SW 1271 (cell line): ENCODE results near the gene DHX30.

Experiments
- DNase-seq, 2 experiments: peaks; one replicate each; lab custom pipeline; 2025; lab: John Stamatoyannopoulos, UW

Gene DHX30

DNA sequence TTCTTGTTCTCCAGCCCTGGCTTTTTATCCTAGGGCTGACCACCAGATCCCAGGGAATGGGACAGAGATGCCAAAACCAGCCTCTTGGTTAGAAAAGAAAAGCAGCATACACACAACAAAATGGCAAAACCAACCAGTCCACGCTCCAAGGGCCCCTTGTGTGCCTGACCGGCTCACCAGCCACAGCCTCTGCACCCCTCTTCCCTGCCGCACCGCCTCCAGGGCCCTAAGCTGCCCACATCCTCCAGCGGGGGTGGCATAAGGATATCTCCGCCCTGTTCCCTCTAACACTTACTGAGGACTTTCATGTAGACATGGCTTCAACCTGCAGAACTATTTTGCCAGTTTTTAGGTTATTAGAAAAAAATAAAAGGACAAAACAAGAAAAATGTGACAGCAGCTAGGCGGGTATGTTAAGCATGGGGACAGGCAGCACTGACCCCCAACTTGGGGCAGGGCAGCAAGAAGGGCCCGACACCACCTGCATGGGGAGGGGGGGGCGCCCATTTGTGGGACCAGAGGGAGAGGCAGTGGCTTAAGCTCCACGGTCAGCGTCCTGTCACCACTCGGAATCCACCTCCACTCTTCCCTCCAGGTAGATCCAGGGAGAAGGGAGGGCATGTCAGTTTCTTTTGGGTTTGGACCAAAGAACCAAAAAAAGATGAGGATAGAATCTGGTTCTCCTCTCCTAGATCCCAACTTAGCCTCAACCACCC lies 49.1 kb downstream of the DHX30 start:
- no peak for DNase-seq

DNA sequence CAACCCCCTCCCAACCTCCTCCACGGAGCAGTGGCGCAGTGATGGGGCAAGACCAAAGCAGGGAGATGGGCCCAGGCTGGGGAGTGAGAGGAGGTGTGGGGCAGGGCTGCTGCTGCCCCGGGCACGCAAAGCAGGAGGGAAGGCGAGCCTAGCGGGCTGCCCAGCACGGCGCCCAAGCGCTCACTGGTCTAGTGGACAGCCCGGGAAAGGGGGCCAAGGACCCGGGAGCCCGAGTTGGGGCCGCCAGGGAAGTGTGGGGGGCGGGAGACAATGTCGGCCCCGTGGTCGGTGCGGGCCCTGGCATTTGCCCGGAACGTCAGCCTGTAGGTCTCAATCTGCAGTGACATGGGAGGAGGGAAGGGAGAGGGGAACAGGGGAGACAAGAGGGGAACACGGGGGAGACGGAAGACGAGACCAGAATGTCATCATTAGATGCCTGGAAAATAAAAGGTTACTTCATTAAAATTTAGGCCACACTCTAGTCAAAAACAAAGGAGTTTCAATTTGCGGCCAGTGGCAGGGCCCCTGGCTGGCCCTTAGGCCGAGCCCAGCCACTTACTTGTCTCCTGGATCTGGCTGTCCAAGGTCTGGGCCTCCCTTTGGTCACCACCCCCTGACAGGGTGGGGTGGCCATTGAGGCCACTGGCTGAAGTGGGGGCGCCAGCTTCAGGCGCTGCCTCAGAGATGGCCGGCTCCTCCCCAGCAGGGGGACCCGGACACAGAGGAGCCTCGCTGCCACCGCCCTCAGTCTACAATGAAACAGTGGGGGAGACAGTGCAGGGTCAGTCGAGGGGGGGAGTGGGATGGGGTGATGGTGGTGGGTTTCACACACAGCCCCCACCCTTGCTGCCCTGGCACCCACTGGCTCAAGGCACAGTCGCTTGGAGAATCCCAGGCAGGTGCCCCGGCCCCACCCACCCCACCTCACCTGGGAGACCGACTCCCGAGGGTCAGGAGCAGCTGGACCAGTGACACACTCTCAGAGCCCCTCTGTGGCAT lies 50.0 kb downstream of the DHX30 start:
- no peak for DNase-seq

DNA sequence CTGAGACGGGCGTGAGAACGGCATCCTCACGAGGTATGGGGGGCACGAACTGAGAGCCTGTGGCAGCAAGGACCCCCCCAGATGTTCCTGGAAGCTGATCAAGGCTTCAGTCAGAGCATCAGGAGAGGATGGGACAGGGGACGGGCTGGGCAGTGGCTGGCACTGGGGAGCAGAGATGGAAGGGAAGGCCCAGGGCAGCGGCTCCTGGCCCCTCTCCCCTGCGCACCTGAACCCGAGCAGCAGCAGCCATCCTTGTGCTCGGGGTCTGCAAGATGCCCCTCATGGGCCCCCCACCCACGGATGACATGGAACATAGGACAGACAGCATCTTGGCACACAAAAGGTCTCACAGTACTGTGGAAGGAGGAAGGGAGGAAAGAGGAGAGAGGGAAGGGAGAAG lies 51.3 kb downstream of the DHX30 start:
- no peak for DNase-seq

DNA sequence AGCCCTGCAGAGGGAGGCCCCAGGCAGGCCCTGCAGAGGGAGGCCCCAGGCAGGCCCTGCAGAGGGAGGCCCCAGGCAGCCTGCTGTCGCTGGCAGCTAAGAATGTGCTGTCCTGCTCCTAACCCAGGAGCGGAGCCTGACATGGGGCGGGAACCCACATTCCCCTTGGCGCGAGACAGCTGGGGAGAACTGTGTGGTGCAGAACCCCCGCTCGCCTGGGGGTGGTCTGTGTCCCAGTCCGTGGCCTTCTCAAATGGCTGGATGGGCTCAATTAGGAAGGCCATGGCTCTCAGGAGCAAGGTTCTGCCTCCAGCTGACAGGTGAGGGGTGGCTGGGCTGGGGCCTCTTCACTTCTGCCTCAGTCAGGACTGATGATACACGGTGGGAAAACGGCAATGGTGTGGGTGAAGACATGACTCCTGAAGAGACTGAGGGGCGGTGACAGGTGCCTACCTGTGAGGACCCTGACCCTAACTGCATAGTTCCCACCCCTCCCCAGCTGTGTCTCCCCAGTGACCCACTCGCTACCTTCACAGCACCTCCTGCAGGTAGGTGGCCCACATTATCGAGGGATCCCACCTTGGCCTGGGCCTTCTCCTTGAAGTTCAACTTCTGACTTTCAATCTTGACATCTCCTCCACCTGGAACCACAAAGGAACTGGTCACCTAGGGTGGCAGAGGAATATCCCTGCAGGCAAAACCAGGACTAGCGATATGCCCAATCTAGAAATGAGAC lies 52.0 kb downstream of the DHX30 start:
- DNase-seq, result no peak

DNA sequence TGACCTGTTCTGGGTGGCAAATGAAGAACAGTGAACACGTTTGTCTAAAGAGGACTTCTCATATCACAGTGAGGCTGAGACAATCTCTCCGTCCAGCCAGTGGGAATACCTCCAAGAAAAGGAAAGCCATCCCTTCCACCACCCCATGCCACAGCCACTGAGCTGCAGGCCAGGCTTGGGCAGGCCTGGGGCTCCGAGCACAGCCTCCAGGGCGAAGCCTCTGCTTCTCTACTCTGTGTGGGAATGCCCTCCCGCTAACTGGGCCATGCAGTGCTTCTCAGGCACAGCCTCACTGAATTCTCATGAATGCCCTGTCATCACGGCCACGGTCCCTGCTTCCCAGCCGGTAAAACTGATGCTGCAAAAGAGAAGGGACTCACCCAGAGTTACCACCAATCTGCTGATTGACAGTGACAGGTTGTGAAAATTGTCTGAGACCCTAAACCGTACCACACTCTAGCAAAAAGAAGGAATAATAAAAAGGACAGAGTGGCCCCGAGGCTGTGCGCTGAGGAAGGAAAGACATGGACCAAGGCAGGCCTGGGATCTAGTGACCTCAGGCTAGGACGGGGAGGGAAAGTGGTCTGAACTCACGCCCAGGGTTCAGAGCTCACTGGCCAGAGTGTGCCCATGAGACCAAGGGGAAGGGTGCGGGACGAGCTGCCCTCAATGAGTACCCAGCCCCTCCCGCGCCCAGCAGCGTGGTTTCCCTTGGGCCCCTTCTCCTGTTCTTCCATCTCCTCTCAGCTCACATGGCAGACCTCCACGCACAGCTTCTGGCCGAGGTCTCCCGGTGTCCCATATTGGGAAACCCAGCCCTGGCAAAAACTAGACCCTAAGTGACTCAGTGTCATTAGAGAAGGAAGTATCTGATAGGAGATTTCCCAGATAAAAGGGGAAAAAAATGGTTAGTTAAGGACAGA lies 52.8 kb downstream of the DHX30 start:
- no peak for DNase-seq

DNA sequence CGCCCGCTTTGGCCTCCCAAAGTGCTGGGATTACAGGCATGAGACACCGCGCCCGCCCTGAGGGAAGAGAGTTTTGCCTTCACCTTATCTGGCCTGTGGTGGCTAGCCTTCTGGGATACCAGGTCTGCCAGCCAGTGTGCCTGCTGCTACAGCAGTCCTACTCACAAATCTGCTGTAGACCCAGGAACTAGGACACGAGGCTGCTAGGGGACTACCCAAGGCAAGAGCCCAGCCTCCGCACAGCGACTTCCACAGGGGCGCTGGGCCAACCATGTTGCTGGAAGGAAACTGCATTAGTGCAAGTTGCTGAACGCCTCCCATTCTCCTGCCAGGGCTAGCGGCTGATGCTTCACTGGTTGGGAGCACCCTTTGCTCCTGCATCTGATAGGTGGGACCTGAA lies 53.7 kb downstream of the DHX30 start:
- DNase-seq, result no peak

DNA sequence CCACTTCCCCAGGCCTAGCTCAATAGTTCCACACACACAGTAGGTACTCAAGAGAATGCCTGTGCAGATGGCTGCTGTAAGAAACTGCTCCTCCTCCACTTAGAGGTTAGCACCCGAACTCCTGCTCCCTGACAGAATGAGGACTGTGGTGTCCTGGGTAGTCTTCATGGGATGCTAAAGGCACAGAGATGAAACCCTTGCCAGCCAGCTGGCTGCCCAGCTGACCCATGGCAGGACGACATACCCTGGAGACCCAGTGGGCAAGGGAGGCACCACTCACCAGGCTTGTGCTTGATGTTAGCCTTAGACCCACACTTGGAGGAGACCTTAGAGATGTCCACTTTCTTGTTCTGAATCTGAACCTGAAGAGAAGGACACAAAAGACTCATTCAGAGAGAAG lies 54.2 kb downstream of the DHX30 start:
- no peak for DNase-seq

DNA sequence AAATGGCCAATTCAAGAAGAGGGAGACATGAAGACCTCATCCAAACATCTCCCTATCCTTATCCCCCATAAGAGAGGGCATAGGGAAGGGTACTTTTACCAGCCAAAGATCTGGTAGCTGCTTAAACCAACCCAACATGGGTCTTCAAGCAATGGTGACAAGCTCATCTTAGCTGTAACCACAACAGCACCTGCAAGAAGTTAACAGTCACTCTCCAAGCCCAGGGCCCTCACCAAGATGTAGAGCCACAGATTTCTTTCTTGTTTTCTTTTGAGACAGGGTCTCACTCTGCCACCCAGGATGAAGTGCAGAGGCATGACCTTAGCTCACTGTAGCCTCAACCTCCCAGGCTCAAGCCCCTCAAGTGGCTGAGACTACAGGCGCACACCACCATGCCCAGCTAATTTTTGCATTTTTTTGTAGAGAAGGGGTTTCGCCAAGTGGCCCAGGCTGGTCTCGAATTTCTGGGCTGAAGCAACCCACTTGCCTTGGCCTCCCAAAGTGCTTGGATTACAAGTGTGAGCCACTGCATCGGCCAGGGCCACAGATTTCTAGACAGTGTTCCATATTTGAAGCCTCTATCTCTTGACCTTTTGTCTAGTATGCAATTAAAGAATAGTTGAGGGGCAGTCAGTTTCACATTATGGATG lies 57.1 kb downstream of the DHX30 start:
- DNase-seq, result no peak

DNA sequence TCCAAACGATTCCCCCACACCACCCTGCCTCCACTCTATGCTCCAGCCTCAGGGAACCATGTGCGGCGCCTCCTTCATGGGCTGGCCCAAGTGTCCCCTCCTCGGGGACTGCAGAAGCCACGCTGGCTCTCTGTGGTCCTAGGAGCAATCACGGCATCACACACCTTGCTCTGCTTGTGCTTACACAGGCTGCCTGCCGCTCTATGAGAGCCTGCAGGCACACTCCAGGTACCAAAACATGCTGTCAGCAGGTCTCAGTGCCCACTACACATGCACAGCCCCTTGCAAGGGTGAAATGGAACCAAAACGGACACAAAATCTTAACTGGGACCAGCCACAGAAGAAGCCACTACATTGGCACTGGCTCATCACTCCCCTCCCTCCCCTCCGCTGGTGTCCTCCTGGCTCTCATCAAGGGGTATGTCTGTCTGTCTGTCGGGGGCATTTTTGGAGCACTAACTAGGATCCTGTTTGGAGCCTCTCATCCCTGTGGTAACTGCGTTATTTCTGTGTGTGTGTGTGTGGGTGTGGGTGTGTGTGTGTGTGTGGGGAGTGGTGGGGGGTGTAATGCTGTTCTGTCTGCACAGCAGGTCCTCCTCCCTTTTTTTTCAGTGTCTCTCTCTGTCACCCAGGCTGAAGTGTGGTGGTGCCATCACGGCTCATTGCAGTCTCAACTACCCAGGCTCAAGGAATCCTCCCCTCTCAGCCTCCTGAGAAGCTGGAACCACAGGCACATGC lies 60.6 kb downstream of the DHX30 start:
- no peak for DNase-seq

DNA sequence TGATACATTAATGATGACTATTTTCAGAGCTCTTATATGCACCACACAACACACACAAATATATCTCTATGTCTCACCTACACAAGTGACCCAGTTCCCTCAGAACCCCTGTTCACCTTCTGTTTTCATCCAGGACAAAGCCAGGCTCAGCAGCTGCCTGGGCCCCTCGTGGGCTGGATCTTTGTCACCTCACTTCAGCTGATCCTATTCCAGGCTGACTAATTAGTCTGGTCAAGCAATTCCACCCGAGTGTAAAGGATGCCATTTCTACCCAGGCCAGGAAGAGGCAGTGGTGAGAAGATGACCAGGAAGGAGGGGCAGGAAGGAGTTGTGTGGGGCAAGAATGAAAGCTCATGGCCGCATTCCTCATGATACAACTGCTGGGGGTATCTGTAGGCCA lies 62.3 kb downstream of the DHX30 start:
- no peak for DNase-seq

DNA sequence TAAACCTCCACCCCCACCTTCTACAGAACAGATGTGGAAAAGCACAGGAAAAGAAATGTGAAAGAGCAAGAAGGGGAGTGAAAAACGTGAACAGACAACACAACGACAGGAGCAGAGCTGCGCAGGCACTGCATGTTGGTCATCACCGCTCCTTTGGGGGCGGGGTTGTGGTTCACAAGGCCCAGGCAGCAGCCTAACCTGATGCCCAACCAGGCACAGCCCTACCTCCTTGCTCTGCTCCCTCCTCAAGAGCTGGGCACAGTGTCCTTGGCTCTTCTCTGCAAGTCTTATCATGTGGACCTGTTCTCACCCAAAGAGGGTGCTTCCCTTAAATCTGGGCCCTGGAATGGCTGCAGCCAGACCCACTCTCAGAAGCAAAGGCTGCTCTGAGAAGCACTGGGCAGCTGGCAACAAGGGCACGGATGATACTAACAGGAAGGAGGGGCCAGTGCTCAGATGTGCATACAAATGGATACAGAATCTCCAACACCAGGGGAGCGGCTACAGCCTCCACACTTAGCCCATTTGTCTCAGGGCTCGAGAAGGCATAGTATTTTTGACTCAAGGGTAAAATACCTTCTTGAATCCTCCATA lies 64.6 kb downstream of the DHX30 start:
- DNase-seq, result no peak

DNA sequence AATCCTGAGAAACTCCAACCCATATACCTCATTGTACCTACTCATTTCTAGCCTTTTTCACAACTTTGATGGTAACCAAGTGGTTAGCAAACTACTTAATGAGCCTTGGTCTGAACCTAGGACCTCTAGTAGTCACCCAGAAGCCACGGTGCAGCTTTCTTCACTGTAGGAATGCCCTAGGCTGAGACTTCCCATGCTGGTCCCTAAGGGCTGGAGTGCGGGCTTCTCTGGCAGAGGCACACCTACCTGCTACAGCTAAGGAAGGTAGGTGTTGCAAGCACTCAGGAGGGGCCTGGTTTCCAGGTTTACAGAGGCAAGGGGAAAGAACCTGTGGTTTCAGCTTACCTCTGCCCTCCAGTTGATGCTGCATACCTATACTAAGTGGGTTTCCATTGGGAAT lies 65.4 kb downstream of the DHX30 start:
- DNase-seq, result no peak

DNA sequence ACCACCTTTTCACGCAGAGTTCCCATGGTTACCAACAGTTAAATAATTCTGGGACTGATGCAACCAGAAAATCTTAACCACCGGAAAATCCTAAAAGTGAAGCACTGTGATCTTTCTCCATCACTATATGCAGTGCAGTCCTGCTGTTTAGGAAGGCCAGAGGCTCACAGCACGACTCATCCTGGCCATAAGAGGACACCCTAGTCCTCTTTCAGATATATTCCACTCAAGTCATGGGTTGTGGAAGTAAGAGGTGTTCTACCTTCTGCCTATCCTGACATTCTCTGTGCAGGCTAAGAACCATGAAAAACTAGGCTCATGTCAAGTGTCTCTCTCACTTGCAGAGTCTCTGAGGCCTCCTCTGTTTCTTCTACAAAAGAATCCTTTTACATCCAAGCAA lies 67.2 kb downstream of the DHX30 start:
- no peak for DNase-seq

DNA sequence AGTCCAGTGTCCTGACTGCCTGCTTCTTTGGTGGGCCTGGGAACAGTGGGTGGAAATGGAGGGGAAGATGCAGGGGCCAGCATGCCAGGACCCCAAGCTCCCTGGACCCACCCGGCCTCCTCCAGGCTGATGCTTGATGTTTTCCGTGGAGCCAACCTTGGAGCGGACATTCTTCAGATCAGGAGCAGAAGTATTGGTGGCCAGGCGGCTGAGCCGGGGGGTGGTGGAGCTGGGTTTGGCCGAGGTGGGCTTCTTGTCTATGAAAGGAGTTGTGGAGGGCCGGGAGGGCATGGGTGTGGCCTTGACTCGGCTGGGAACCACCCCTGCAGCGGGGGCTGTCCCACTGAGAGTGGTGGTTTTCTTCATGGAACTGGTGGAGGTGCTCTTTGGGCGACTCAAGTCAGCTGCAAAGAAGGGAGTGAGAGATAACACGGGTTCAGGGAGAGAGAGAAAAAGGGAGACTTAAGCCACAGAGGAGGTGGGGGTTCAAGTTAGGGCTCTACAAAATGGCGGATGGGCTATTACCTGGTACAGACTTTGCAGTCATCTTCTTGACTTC lies 67.8 kb downstream of the DHX30 start:
- DNase-seq, result no peak

DNA sequence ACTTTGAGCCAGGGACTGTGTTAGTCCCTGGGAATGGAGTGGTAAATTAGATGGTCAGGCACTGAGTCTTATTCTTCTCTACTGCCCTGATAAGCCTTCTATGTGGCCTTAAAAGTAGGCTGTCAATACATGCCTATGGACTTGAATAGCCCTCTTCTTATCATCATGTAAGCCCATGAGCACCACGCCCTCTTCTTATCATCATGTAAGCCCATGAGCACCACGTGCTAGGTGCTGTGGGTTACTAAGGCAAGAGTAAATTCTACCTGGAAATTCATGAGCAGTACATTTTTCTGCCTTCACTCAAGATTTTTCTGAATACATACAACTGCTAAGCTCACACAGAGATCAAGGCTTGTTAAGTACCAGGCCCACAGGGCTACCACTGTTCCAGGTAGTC lies 68.5 kb downstream of the DHX30 start:
- no peak for DNase-seq

DNA sequence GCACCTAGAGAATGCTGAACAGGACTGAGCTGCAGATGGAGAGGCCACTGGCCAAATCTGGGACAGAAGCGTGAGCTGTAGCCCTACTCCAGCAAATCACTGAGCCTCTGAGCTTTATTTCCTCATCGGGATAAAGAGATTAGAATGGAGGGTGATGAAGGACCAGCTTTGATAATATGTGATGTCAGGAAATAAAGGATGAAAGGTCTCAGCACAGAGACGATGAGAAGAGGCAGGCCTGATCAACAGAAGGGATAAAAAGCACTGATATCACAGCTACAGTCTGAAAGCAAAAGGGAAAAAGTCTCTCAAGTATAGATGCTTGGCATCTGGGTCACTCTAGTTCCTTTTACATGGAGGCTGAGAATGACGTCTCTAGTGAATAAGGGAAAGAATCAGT lies 70.0 kb downstream of the DHX30 start:
- no peak for DNase-seq

DNA sequence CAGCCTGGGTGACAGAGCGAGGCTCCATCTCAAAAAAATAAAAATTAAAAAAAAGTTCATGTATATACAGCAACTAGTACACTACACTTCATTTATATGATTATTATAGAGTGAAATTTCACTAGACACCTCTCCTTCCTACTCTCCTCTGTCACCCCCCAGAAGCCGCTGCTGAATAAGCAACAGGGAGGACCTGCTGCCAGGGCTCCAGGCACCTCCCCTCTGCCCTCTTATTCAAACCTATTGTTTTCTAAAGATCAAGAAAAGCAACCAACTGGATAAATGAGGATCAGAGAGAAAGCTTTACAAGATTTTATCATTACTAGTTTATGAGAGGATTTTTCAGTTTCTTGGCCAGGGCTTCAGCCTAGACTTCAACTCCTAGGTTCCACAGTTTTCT lies 71.5 kb downstream of the DHX30 start:
- no peak for DNase-seq

DNA sequence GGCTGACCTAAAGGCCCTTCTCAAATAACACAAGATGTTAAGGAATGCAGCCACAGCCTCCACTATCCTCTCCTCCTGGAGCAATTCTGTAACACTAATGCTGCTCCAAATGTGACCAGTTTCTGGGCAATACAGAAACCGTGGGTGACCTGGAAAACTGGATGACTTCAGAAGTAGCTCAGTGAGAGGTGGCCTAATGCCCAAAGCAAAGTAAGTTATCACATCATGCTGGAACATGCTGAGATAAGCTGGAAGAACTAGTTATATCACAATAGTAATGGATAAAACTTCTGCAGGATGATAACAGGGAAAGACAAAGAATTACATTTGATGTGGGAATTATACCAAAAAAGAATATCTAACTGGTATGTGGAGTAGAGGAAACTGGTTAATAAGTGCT lies 72.0 kb downstream of the DHX30 start:
- DNase-seq, result no peak

DNA sequence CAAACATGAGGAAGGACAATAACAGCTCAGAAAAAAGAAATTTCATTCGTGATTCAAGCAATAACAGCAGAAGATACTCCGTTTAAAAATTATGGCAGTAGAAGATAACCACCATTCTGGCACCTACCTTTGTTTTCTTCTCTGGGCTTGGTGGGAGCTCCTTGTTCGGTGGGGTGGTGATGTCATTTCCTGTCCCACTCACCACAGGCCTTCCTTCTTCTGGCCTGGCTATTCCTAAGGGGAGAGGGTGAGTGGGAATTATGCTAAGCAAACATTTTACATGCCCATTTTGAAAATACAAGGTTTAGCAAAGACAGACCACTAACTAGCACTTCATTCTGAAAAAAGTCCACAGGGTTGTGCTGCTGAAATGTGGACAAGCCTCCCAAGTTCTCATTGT lies 74.4 kb downstream of the DHX30 start:
- DNase-seq, result no peak

DNA sequence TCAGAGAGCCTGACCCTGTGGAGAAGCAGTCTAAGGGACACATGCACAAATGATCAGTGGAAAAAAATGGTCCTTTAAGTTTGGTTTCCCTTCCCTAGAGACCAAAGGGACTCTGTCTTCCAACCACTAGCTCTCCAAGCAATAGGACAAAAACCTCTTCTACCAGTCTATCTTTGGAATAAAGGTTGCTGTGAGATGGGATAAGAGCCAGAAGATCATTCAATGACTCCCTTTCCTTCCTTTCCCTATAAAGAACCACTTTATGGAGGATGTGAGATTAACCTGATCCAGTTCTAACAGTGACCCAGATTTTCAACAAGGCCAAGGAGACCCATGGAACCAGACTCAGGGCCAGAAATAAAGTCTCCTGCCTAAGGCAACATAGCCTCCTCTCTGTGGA lies 74.8 kb downstream of the DHX30 start:
- DNase-seq, result no peak
